Left lung (tissue), 10 donors: ENCODE measurements around the gene SESN3. TPM values are rescaled to one million over a fixed set of nuclear protein-coding genes. Genes with fewer than 3 reads are reported as not detected.

Source experiments
- ATAC-seq: fragments of 200-7000 bp; cut with Tn5 transposase; one replicate; pipeline ENCODE4 v1.9.1; 2020; ENCODE audit warnings: moderate library complexity
- DNase-seq, 4 donors: peaks; one replicate each; pipeline ENCODE4 v3.0.0-alpha.2; 2013 to 2020
- H3K27ac ChIP-seq, 2 donors: fragments of 200-600 bp; sonication (generic) in 1 of 2; one replicate each; pipeline versions ENCODE4 v1.5.0 to v1.8.0; 2020 to 2021
- H3K27me3 ChIP-seq, 2 donors: fragments of 200-600 bp; sonication (generic) in 1 of 2; one replicate each; pipeline versions ENCODE4 v1.5.0 to v1.8.0; 2020 to 2021
- H3K36me3 ChIP-seq, 2 donors: fragments of 200-600 bp; sonication (generic) in 1 of 2; one replicate each; pipeline versions ENCODE4 v1.5.0 to v1.8.0; 2020 to 2021
- H3K4me1 ChIP-seq, 2 donors: fragments of 200-600 bp; one replicate each; pipeline ENCODE4 v1.8.0; 2021
- H3K4me3 ChIP-seq, 2 donors: fragments of 200-600 bp; sonication (generic) in 1 of 2; one replicate each; pipeline versions ENCODE4 v1.5.0 to v1.8.0; 2020 to 2021; ENCODE audit warnings: mild to moderate bottlenecking in 1 of 2
- H3K9me3 ChIP-seq, 2 donors: fragments of 200-600 bp; sonication (generic) in 1 of 2; one replicate each; pipeline versions ENCODE4 v1.5.0 to v1.8.0; 2020 to 2021
- CTCF ChIP-seq, 2 donors: fragments of 200-600 bp; sonication (generic) in 1 of 2; IDR thresholded peaks; one replicate each; pipeline versions ENCODE4 v1.5.0 to v1.8.0; 2021; ENCODE audit warnings: antibody characterized with exemption in 2 of 2
- intact Hi-C, 2 donors: fragments of 100-400 bp; cut with DNase I; formaldehyde crosslinking; loops; one replicate each; pipeline versions ENCODE4 v1.11.2 to v1.14.2; 2022
- polyA plus RNA-seq, 6 donors: library from polyadenylated mRNA; unstranded; fragments of 120-200 nt; gene quantifications; one replicate each; pipeline ENCODE4 v1.2.1, GENCODE V29; 2013; ENCODE audit not compliant: insufficient read length in 6 of 6
- total RNA-seq, 2 donors: library from RNA; stranded (reverse); fragmentation: NEBNext Ultra II Directional; extraction: Animal tissue kit (Norgen Biotek cat#: 25700); gene quantifications; one replicate each; pipeline ENCODE4 v1.2.1, GENCODE V29; 2021
- donor health status: DM: no; HTN: yes; CAD: no.
- donor health status: DM: no; HTN: no; CAD: no.

SESN3 gene
- total and polyA plus RNA-seq, 8 donors = 45.0 to 87.8 (median 72.5) TPM

- ATAC-seq (no peak), DNase-seq (no peak)
- H3K9me3 ChIP-seq = no peaks in the 10 kb centered on the region
- no peak overlapping the region for H3K4me3 ChIP-seq
- H3K27me3 ChIP-seq = no peaks in the 10 kb centered on the region
- H3K4me1 ChIP-seq = no peaks in the 10 kb centered on the region
- no peak overlapping the region for H3K27ac ChIP-seq
- TF ChIP-seq CTCF (IDR thresholded peaks at IDR 0.05) = no peak
- intact Hi-C loops = no loop called here
- H3K36me3 ChIP-seq = no peaks in the 10 kb centered on the region
Observed at GRCh38 chr11:95135880-95136279, 95.1 kb downstream of the SESN3 start.

DNA sequence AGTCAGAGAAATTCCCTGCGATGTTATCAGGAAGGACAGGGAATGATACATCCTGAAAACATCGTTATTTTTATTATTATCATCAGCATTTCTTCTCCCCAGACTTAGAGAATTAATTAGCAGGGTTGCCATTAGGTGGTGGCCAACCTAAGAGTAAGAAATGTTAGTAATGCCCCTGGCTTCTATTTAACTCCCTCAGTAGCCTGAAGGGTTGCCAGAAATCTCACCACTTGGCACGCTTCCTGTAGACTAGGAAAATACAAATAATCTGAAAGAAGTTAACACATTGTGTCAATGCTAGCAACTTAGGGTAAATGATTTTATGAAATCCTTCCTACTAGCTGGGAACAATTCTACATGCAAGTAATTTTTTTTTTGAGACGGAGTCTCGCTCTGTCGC is 95.8 kb downstream of the SESN3 start:
- DNase-seq (no peak), ATAC-seq (no peak)
- no peak overlapping the region for H3K4me3 ChIP-seq
- no peaks in the 10 kb centered on the region for H3K9me3 ChIP-seq
- intact Hi-C loops = no loop called here
- H3K27me3 ChIP-seq = no peaks in the 10 kb centered on the region
- H3K27ac ChIP-seq = no peak overlapping the region
- no peak for TF ChIP-seq CTCF (IDR thresholded peaks at IDR 0.05)
- no peaks in the 10 kb centered on the region for H3K36me3 ChIP-seq
- no peaks in the 10 kb centered on the region for H3K4me1 ChIP-seq

DNA sequence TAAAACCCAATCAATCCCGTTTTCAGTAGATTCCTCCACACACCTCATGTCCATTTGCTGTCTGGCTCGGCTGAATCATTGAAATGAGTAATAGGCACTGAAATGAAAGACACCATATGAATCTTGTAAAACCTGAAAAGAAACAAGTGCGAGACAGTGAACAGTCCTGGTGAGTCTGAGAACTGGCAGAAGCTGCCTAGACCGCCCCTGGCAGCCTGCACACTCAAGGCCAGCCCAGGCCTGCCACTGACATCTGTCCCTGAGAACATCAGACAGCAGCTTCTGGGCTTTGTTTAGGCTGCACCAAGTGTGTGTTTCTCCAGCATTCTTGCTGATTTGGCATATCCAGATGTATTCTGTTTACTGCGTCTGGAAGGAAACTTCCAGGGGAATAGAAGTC is 96.5 kb downstream of the SESN3 start:
- no peak overlapping the region for H3K27ac ChIP-seq
- no peaks in the 10 kb centered on the region for H3K27me3 ChIP-seq
- H3K9me3 ChIP-seq = no peaks in the 10 kb centered on the region
- peaks cover 0 to 3% of the 10 kb centered on the region in 2 donors for H3K36me3 ChIP-seq
- H3K4me1 ChIP-seq = no peaks in the 10 kb centered on the region
- intact Hi-C loops = no loop called here
- no peak for DNase-seq
- no peak for TF ChIP-seq CTCF (IDR thresholded peaks at IDR 0.05)
- no peak overlapping the region for H3K4me3 ChIP-seq
- peak; percentile 36 for ATAC-seq

DNA sequence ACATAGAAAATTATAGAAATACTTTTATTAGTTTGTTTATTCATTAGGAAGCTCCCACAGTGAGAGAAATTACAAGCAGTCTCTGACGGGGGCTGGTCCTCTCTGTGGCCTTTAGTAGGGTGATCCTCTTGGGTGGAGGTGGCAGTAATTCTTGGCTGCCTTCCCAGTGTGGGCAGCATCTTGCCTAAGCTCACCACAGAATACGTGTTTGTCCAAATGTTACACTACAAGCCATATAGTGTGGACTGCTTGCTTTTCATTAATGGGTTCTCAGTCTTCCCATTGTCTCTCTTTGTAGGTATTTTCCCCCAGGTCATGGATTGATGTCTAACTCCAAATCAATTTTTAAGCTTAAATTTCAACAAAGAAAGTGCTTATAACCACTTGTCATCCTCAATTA is 98.0 kb downstream of the SESN3 start:
- Histone ChIP-seq H3K4me1 (no peaks in the 10 kb centered on the region), H3K36me3 (peaks cover 0 to 17% of the 10 kb centered on the region in 2 donors), H3K27ac (no peak overlapping the region), H3K27me3 (no peaks in the 10 kb centered on the region), H3K9me3 (no peaks in the 10 kb centered on the region), H3K4me3 (no peak overlapping the region)
- peak; percentile 22 for ATAC-seq
- TF ChIP-seq CTCF (IDR thresholded peaks at IDR 0.05) = no peak
- DNase-seq = no peak
- intact Hi-C loops = no loop called here

DNA sequence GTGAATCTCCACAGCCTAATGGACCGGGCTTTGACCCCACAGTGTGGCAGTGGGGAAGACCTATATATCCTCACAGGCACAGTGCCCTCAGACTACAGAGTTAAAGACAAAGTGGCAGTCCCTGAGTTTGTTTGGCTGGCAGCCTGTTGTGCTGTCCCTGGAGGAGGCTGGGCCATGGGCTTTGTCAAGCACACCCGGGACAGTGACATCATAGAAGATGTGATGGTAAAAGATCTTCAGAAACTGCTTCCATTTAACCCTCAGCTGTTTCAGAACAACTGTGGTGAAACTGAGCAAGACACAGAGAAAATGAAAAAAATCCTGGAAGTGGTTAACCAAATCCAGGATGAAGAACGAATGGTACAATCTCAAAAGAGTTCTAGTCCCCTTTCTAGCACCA is 102.4 kb downstream of the SESN3 start:
- Histone ChIP-seq H3K4me1 (no peaks in the 10 kb centered on the region), H3K36me3 (peaks cover 0 to 17% of the 10 kb centered on the region in 2 donors), H3K27me3 (no peaks in the 10 kb centered on the region), H3K4me3 (no peak overlapping the region), H3K27ac (no peak overlapping the region), H3K9me3 (no peaks in the 10 kb centered on the region)
- no peak for TF ChIP-seq CTCF (IDR thresholded peaks at IDR 0.05)
- intact Hi-C loops = no loop called here
- DNase-seq = no peak
- no peak for ATAC-seq
